ENCODE results near the gene ZBED3. TPM values are rescaled to one million over a fixed set of nuclear protein-coding genes. Genes with fewer than 3 reads are reported as not detected.

The ZBED3 gene
- total and polyA plus RNA-seq, 2 of the 8 experiments (the other 6 are each of a cell fraction or from before 2014, with no cell fraction given), result 7.9 to 9.4 TPM

DNA sequence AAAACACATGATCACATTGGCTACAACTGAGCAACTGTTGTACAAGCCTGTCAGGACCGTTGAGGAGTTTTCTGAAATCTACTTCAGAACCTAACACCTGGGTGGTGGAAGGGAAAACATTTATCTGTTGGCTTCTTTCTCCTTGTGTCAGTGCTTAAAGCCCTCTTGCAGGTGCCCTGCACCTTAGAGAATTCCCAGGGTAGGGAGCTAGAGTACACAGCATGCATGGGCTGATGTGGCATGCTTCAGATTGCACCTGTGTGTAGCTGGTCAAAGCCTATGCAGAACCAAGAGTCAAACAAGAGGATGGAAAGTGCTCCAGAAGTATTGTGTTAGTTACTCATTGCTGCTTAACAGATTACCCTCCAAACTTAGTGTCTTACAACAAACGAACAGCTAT is 33.6 kb upstream of the ZBED3 start (continued):
- TF ChIP-seq, protein P1, sequence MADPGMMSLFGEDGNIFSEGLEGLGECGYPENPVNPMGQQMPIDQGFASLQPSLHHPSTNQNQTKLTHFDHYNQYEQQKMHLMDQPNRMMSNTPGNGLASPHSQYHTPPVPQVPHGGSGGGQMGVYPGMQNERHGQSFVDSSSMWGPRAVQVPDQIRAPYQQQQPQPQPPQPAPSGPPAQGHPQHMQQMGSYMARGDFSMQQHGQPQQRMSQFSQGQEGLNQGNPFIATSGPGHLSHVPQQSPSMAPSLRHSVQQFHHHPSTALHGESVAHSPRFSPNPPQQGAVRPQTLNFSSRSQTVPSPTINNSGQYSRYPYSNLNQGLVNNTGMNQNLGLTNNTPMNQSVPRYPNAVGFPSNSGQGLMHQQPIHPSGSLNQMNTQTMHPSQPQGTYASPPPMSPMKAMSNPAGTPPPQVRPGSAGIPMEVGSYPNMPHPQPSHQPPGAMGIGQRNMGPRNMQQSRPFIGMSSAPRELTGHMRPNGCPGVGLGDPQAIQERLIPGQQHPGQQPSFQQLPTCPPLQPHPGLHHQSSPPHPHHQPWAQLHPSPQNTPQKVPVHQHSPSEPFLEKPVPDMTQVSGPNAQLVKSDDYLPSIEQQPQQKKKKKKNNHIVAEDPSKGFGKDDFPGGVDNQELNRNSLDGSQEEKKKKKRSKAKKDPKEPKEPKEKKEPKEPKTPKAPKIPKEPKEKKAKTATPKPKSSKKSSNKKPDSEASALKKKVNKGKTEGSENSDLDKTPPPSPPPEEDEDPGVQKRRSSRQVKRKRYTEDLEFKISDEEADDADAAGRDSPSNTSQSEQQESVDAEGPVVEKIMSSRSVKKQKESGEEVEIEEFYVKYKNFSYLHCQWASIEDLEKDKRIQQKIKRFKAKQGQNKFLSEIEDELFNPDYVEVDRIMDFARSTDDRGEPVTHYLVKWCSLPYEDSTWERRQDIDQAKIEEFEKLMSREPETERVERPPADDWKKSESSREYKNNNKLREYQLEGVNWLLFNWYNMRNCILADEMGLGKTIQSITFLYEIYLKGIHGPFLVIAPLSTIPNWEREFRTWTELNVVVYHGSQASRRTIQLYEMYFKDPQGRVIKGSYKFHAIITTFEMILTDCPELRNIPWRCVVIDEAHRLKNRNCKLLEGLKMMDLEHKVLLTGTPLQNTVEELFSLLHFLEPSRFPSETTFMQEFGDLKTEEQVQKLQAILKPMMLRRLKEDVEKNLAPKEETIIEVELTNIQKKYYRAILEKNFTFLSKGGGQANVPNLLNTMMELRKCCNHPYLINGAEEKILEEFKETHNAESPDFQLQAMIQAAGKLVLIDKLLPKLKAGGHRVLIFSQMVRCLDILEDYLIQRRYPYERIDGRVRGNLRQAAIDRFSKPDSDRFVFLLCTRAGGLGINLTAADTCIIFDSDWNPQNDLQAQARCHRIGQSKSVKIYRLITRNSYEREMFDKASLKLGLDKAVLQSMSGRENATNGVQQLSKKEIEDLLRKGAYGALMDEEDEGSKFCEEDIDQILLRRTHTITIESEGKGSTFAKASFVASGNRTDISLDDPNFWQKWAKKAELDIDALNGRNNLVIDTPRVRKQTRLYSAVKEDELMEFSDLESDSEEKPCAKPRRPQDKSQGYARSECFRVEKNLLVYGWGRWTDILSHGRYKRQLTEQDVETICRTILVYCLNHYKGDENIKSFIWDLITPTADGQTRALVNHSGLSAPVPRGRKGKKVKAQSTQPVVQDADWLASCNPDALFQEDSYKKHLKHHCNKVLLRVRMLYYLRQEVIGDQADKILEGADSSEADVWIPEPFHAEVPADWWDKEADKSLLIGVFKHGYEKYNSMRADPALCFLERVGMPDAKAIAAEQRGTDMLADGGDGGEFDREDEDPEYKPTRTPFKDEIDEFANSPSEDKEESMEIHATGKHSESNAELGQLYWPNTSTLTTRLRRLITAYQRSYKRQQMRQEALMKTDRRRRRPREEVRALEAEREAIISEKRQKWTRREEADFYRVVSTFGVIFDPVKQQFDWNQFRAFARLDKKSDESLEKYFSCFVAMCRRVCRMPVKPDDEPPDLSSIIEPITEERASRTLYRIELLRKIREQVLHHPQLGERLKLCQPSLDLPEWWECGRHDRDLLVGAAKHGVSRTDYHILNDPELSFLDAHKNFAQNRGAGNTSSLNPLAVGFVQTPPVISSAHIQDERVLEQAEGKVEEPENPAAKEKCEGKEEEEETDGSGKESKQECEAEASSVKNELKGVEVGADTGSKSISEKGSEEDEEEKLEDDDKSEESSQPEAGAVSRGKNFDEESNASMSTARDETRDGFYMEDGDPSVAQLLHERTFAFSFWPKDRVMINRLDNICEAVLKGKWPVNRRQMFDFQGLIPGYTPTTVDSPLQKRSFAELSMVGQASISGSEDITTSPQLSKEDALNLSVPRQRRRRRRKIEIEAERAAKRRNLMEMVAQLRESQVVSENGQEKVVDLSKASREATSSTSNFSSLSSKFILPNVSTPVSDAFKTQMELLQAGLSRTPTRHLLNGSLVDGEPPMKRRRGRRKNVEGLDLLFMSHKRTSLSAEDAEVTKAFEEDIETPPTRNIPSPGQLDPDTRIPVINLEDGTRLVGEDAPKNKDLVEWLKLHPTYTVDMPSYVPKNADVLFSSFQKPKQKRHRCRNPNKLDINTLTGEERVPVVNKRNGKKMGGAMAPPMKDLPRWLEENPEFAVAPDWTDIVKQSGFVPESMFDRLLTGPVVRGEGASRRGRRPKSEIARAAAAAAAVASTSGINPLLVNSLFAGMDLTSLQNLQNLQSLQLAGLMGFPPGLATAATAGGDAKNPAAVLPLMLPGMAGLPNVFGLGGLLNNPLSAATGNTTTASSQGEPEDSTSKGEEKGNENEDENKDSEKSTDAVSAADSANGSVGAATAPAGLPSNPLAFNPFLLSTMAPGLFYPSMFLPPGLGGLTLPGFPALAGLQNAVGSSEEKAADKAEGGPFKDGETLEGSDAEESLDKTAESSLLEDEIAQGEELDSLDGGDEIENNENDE (IDR thresholded peaks at IDR 0.05; ENCODE audit: insufficient replicate concordance, low read length), result no peak
- no peak for TF ChIP-seq HDAC2 (IDR thresholded peaks at IDR 0.05; ENCODE audit: borderline replicate concordance in 1 of 2, low read depth in 2 of 2, low read length in 2 of 2)
- TF ChIP-seq BRCA1 (IDR thresholded peaks at IDR 0.05; ENCODE audit: low read depth, low read length), result no peak
- TF ChIP-seq TEAD4 (IDR thresholded peaks at IDR 0.05; ENCODE audit: low read depth, low read length), result no peak
- no peak for TF ChIP-seq HDAC6 (IDR thresholded peaks at IDR 0.05; ENCODE audit: low read depth, low read length)
- TF ChIP-seq CREB1 (IDR thresholded peaks at IDR 0.05), result no peak
- TF ChIP-seq, protein P2, sequence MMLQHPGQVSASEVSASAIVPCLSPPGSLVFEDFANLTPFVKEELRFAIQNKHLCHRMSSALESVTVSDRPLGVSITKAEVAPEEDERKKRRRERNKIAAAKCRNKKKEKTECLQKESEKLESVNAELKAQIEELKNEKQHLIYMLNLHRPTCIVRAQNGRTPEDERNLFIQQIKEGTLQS (IDR thresholded peaks at IDR 0.05; ENCODE audit: insufficient read depth, low read depth, low read length), result no peak
- TF ChIP-seq NANOG (IDR thresholded peaks at IDR 0.05; ENCODE audit: insufficient read depth, low read depth, low read length, poor library complexity, severe bottlenecking), result no peak
- TF ChIP-seq MAFK (IDR thresholded peaks at IDR 0.05; ENCODE audit: low read depth, low read length), result no peak
